Endodermal cell (in vitro differentiated cells): ENCODE measurements around the gene TMPRSS4. TPM values are rescaled to one million over a fixed set of nuclear protein-coding genes. Genes with fewer than 3 reads are reported as not detected.
A peak's percentile ranks its signal among the peaks of the same experiment; 100 is the strongest.

Source experiments
- DNase-seq: peaks from one replicate; pipeline ENCODE4 v3.0.0-alpha.2; 2017
- H3K27ac ChIP-seq: 2 replicates; pipeline ENCODE4 v1.5.1; 2013; ENCODE audit warnings: mild to moderate bottlenecking, low read depth, low read length, moderate library complexity
- H3K27me3 ChIP-seq: 2 replicates; pipeline ENCODE4 v1.6.1; 2013; ENCODE audit warnings: mild to moderate bottlenecking, low read length, moderate library complexity; ENCODE audit not compliant: insufficient read depth, control insufficient read depth, poor library complexity, severe bottlenecking
- H3K36me3 ChIP-seq: 2 replicates; pipeline ENCODE4 v1.7.0; 2013; ENCODE audit warnings: mild to moderate bottlenecking, low read length, moderate library complexity; ENCODE audit not compliant: control insufficient read depth, insufficient read depth
- H3K4me1 ChIP-seq: one replicate; pipeline ENCODE4 v1.7.0; 2013; ENCODE audit warnings: low read length; ENCODE audit not compliant: control insufficient read depth, insufficient read depth
- H3K4me3 ChIP-seq: 2 replicates; pipeline ENCODE4 v1.5.1; 2013; ENCODE audit warnings: mild to moderate bottlenecking, low read length, moderate library complexity
- H3K9ac ChIP-seq: 2 replicates; pipeline ENCODE4 v1.6.1; 2013; ENCODE audit warnings: mild to moderate bottlenecking, low read length, moderate library complexity; ENCODE audit not compliant: poor library complexity, severe bottlenecking; ENCODE audit errors: extremely low read depth
- H3K9me3 ChIP-seq: 2 replicates; pipeline ENCODE4 v1.6.1; 2013; ENCODE audit warnings: mild to moderate bottlenecking, low read length, moderate library complexity; ENCODE audit not compliant: control insufficient read depth
- H3K27ac Mint-ChIP-seq: 2 replicates; pipeline ENCODE4 v1.8.0; 2020; ENCODE audit warnings: mixed read lengths
- H3K27me3 Mint-ChIP-seq: 2 replicates; pipeline ENCODE4 v1.8.0; 2021; ENCODE audit warnings: mild to moderate bottlenecking, mixed read lengths; ENCODE audit not compliant: insufficient read depth
- H3K36me3 Mint-ChIP-seq: 2 replicates; pipeline ENCODE4 v1.8.0; 2020; ENCODE audit warnings: low read depth, mixed read lengths
- H3K4me1 Mint-ChIP-seq: 2 replicates; pipeline ENCODE4 v1.8.0; 2020; ENCODE audit warnings: mixed read lengths
- H3K4me3 Mint-ChIP-seq: 2 replicates; pipeline ENCODE4 v1.8.0; 2020; ENCODE audit warnings: mild to moderate bottlenecking, moderate library complexity, mixed read lengths
- H3K9me3 Mint-ChIP-seq: 2 replicates; pipeline ENCODE4 v1.8.0; 2020; ENCODE audit warnings: mild to moderate bottlenecking, mixed read lengths
- WGBS, 2 experiments: methylation state at CpG; one replicate each; pipeline versions ENCODE4 v1.1.5 to v1.1.7; 2013; ENCODE audit warnings: missing lambda C conversion rate in 2 of 2, mixed read lengths in 1 of 2; ENCODE audit not compliant: insufficient coverage in 1 of 2, insufficient read length in 1 of 2; 5-methylcytosine and 5-hydroxymethylcytosine counted together
- total RNA-seq, 2 donors: library from RNA; stranded (reverse); fragmentation: NEBNext Ultra II Directional in 1 of 2; extraction: Animal tissue kit (Norgen Biotek cat#: 25700) in 1 of 2; gene quantifications; 2 replicates in 1 of 2; 3 replicates in 1 of 2; pipeline ENCODE4 v1.2.1, GENCODE V29; 2021
- TF ChIP-seq, protein P1 (sequence below): fragments of 200-600 bp; sonication (generic); conservative IDR thresholded peaks from 2 replicates; pipeline ENCODE4 v1.5.0; 2021; ENCODE audit warnings: antibody characterized with exemption, mild to moderate bottlenecking

Gene TMPRSS4
- total RNA-seq, 2 donors from 2014 or later, result not detected

GRCh38 chr11:118052581-118053206 lies 24.2 kb upstream of the TMPRSS4 start:
- Mint-ChIP-seq H3K27ac (no peak overlapping the region), H3K9me3 (no peaks in the 10 kb centered on the region)

GRCh38 chr11:118054712-118055640 lies 21.9 kb upstream of the TMPRSS4 start:
- H3K4me1 Mint-ChIP-seq, result peaks cover 9% of the 10 kb centered on the region
- WGBS, 2 experiments, result 79 to 81% methylated on average over 9 to 12 of the region's 12 CpGs
- no peaks in the 10 kb centered on the region for H3K27me3 ChIP-seq
- H3K9ac ChIP-seq, result no peak overlapping the region
- no peaks in the 10 kb centered on the region for H3K9me3 ChIP-seq
- peaks cover 10% of the 10 kb centered on the region for H3K27me3 Mint-ChIP-seq
- DNase-seq, result no peak
- H3K4me3 ChIP-seq, result no peak overlapping the region
- no peak overlapping the region for H3K4me3 Mint-ChIP-seq
- TF ChIP-seq, protein P1, sequence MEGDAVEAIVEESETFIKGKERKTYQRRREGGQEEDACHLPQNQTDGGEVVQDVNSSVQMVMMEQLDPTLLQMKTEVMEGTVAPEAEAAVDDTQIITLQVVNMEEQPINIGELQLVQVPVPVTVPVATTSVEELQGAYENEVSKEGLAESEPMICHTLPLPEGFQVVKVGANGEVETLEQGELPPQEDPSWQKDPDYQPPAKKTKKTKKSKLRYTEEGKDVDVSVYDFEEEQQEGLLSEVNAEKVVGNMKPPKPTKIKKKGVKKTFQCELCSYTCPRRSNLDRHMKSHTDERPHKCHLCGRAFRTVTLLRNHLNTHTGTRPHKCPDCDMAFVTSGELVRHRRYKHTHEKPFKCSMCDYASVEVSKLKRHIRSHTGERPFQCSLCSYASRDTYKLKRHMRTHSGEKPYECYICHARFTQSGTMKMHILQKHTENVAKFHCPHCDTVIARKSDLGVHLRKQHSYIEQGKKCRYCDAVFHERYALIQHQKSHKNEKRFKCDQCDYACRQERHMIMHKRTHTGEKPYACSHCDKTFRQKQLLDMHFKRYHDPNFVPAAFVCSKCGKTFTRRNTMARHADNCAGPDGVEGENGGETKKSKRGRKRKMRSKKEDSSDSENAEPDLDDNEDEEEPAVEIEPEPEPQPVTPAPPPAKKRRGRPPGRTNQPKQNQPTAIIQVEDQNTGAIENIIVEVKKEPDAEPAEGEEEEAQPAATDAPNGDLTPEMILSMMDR, result no peak
- no peaks in the 10 kb centered on the region for H3K4me1 ChIP-seq
- H3K27ac Mint-ChIP-seq, result no peak overlapping the region
- H3K36me3 ChIP-seq, result no peaks in the 10 kb centered on the region
- no peaks in the 10 kb centered on the region for H3K36me3 Mint-ChIP-seq
- no peaks in the 10 kb centered on the region for H3K9me3 Mint-ChIP-seq
- H3K27ac ChIP-seq, result no peak overlapping the region

More at GRCh38 chr11:118052581-118053206, 24.2 kb upstream of the TMPRSS4 start:
- TF ChIP-seq, protein P1, result no peak
- no peak overlapping the region for H3K27ac ChIP-seq
- Mint-ChIP-seq H3K36me3 (no peaks in the 10 kb centered on the region), H3K4me3 (no peak overlapping the region), H3K27me3 (peaks cover 5% of the 10 kb centered on the region), H3K4me1 (peaks cover 9% of the 10 kb centered on the region)
- no peaks in the 10 kb centered on the region for H3K36me3 ChIP-seq
- no peak for DNase-seq
- 88 to 90% methylated on average over 10 to 13 of the region's 13 CpGs for WGBS, 2 experiments
- H3K4me3 ChIP-seq, result no peak overlapping the region
- H3K9ac ChIP-seq, result no peak overlapping the region
- no peaks in the 10 kb centered on the region for H3K9me3 ChIP-seq
- H3K27me3 ChIP-seq, result no peaks in the 10 kb centered on the region
- H3K4me1 ChIP-seq, result no peaks in the 10 kb centered on the region

DNA sequence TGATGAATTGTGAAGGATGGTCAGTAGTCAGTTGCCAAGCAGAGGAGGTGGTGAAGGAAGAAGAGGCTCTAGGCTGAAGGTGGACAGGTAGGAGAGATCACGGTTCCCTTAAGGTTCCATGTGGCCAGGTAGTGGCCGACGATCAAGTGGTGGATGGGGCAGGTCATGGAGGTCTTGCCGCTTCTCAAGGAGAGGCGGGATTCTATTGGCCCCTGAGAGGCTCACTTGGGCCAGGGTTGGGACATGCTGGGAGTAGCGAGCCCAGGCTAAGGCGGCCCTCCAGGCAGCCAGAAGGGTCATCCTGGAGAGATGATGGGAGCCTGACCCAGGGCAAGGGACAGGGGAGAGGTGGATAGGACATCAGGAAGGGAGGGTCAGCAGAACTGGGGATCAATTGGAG lies 20.9 kb upstream of the TMPRSS4 start:
- no peak overlapping the region for H3K4me3 ChIP-seq
- H3K9ac ChIP-seq, result no peak overlapping the region
- WGBS, 2 experiments, result 88 to 90% methylated on average over 6 to 7 of the region's 7 CpGs
- Mint-ChIP-seq H3K27me3 (peaks cover 7% of the 10 kb centered on the region), H3K9me3 (no peaks in the 10 kb centered on the region), H3K36me3 (no peaks in the 10 kb centered on the region), H3K4me1 (peaks cover 9% of the 10 kb centered on the region), H3K4me3 (no peak overlapping the region), H3K27ac (no peak overlapping the region)
- H3K27ac ChIP-seq, result no peak overlapping the region
- no peaks in the 10 kb centered on the region for H3K9me3 ChIP-seq
- peak; percentile 19 for DNase-seq
- no peaks in the 10 kb centered on the region for H3K36me3 ChIP-seq
- no peaks in the 10 kb centered on the region for H3K27me3 ChIP-seq
- TF ChIP-seq, protein P1, result no peak
- H3K4me1 ChIP-seq, result no peaks in the 10 kb centered on the region
